Stimulated activated naive B cell treated with anti-CD40 and anti-IgM and Interleukin-4, amounts not matched to agents 10 μg/mL and 1 μg/mL and 100 μg/mL, for 72 hours (primary cell): Measurements from ENCODE around the gene BRPF3.

Experiments
- ATAC-seq, 2 donors: fragments of 150-1000 bp; cut with Tn5 transposase; replicated peaks; 2 replicates each; pipeline ENCODE4 v1.10.0; 2021; ENCODE audit warnings: moderate library complexity in 1 of 2
- DNase-seq: peaks from one replicate; pipeline ENCODE4 v3.0.0; 2021
- H3K27ac Mint-ChIP-seq: one replicate; pipeline ENCODE4 v1.8.0; 2022; ENCODE audit warnings: mild to moderate bottlenecking, mixed read lengths
- H3K27me3 Mint-ChIP-seq, 2 donors: one replicate each; pipeline ENCODE4 v1.8.0; 2022; ENCODE audit warnings: mixed read lengths in 2 of 2
- H3K36me3 Mint-ChIP-seq, 2 donors: one replicate each; pipeline ENCODE4 v1.8.0; 2022; ENCODE audit warnings: mixed read lengths in 2 of 2, mild to moderate bottlenecking in 1 of 2
- H3K4me1 Mint-ChIP-seq, 2 donors: one replicate each; pipeline ENCODE4 v1.8.0; 2022; ENCODE audit warnings: mixed read lengths in 2 of 2, mild to moderate bottlenecking in 1 of 2
- H3K4me3 Mint-ChIP-seq, 2 donors: one replicate each; pipeline ENCODE4 v1.8.0; 2022; ENCODE audit warnings: mild to moderate bottlenecking in 2 of 2, mixed read lengths in 2 of 2, moderate library complexity in 1 of 2
- H3K9me3 Mint-ChIP-seq, 2 donors: one replicate each; pipeline ENCODE4 v1.8.0; 2022; ENCODE audit warnings: mixed read lengths in 2 of 2, mild to moderate bottlenecking in 1 of 2

BRPF3 gene

DNA sequence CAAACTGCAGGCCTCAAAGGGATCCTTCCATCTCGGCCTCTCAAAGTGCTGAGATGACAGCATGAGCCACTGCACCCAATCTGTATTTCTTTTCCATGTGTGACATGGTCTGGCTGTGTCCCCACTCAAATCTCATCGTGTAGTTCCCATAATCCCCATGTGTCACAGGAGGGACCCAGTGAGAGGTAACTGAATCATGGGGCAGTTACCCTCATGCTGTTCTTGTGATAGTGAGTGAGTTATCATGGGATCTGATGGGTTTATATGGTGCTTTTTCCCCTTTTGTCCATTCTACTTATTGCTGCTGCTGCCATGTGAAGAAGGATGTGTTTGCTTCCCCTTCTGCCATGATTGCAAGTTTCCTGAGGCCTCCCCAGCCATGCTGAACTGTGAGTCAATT is 10.3 kb upstream of the BRPF3 start:
- ATAC-seq (no peak), DNase-seq (no peak)
- Mint-ChIP-seq H3K36me3 (peaks cover 8 to 10% of the 10 kb centered on the region in 2 donors), H3K27ac (no peak overlapping the region), H3K4me3 (no peak overlapping the region), H3K4me1 (no peaks in the 10 kb centered on the region), H3K9me3 (peaks cover 8 to 9% of the 10 kb centered on the region in 2 donors), H3K27me3 (peaks cover 0 to 6% of the 10 kb centered on the region in 2 donors)

- Mint-ChIP-seq H3K36me3 (peaks cover 5 to 6% of the 10 kb centered on the region in 2 donors), H3K9me3 (peaks cover 5% of the 10 kb centered on the region in 2 donors), H3K4me3 (no peak overlapping the region), H3K27ac (no peak overlapping the region), H3K4me1 (no peaks in the 10 kb centered on the region), H3K27me3 (peaks cover 0 to 6% of the 10 kb centered on the region in 2 donors)
- no peak for DNase-seq
- no peak for ATAC-seq
These were observed 9.1 kb upstream of the BRPF3 start for GRCh38 chr6:36187446-36187845.

- ATAC-seq (no peak), DNase-seq (no peak)
- Mint-ChIP-seq H3K4me1 (peaks cover 13 to 27% of the 10 kb centered on the region in 2 donors), H3K27me3 (no peaks in the 10 kb centered on the region), H3K27ac (peak overlapping the region; percentile 87), H3K4me3 (peak overlapping the region; percentile 81 to 98), H3K36me3 (peaks cover 10 to 13% of the 10 kb centered on the region in 2 donors), H3K9me3 (peaks cover 2 to 4% of the 10 kb centered on the region in 2 donors)
These were observed 952 bp upstream of the BRPF3 start for GRCh38 chr6:36195471-36196112.

DNA sequence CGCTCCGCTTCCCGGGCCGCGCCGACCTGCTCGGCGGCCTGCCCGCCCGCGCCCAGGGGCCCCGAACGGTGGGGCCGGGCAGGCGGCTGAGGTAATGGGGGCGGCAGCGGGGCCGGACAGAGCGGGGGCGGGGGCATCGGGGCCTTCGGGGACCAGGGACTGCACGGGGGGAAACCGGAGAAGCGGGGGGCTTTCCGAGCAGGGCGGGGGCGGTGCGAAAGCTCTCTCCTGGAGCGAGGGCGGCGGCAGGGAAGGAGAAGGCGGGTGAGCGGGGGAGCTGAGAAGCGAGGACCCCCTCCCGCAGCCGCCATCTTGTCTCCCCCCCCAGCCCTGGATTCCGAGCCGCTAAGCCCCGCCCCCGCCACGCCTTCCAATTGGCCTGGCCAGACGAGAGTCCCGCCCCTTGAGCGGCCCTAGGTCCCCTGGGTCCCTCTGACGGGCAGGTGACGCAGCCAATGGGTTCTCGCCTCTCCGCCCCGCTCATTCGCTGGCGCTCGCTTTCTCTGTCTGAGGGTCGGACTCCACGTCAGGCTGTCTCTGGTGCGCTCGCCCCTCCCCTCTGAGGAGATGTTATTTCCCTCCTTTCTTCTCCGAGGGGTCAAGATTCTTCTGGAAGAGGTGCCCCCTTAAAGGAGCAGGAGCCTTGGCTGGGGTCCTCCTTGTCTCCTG is 470 bp downstream of the BRPF3 start:
- ATAC-seq (peak; percentile 92 to 93), DNase-seq (peak; percentile 97)
- Mint-ChIP-seq H3K27ac (peak overlapping the region; percentile 95), H3K9me3 (peaks cover 4% of the 10 kb centered on the region in 2 donors), H3K36me3 (peaks cover 21 to 23% of the 10 kb centered on the region in 2 donors), H3K4me1 (peaks cover 19 to 34% of the 10 kb centered on the region in 2 donors), H3K27me3 (no peaks in the 10 kb centered on the region), H3K4me3 (peak overlapping the region; percentile 92 to 98)

DNA sequence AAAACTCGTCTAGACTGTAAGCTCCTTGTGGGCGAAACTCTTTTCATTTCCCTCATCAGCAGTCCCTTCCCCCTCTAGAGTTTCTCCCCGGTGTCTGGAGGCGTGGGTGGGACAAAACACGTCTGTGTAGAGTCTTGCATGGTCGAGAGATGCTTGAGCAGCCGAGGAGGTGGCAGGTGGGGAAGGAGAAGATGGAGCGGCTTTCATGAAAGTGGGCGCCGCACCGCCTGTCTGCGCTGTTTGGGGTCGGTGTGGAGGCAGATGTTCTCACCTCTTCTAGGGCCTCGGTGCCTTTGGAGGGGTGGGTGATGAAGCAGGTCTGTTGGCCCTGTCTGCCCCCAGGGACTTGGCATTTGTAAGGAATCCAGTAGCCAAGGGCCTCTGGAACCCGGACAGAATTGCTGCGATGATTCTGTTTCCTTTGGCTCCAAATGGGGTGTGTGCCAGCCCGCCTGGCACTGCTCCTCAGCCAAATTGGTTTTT is 1.2 kb downstream of the BRPF3 start:
- H3K36me3 Mint-ChIP-seq, result peaks cover 28 to 31% of the 10 kb centered on the region in 2 donors
- peak overlapping the region; percentile 95 for H3K27ac Mint-ChIP-seq
- DNase-seq, result no peak
- peaks cover 4% of the 10 kb centered on the region in 2 donors for H3K9me3 Mint-ChIP-seq
- H3K4me1 Mint-ChIP-seq, result peaks cover 21 to 42% of the 10 kb centered on the region in 2 donors
- H3K4me3 Mint-ChIP-seq, result peak overlapping the region; percentile 92 to 98
- H3K27me3 Mint-ChIP-seq, result no peaks in the 10 kb centered on the region
- no peak for ATAC-seq

GRCh38 chr6:36198986-36199385 is 2.4 kb downstream of the BRPF3 start:
- H3K9me3 Mint-ChIP-seq, result peaks cover 4 to 6% of the 10 kb centered on the region in 2 donors
- H3K27ac Mint-ChIP-seq, result no peak overlapping the region
- DNase-seq (no peak), ATAC-seq (no peak)
- no peaks in the 10 kb centered on the region for H3K27me3 Mint-ChIP-seq
- H3K36me3 Mint-ChIP-seq, result peaks cover 35 to 38% of the 10 kb centered on the region in 2 donors
- H3K4me3 Mint-ChIP-seq, result peak overlapping the region in 1 of 2 donors; percentile 10
- H3K4me1 Mint-ChIP-seq, result peaks cover 30 to 53% of the 10 kb centered on the region in 2 donors

GRCh38 chr6:36200154-36200891 is 3.8 kb downstream of the BRPF3 start:
- no peak overlapping the region for H3K4me3 Mint-ChIP-seq

DNA sequence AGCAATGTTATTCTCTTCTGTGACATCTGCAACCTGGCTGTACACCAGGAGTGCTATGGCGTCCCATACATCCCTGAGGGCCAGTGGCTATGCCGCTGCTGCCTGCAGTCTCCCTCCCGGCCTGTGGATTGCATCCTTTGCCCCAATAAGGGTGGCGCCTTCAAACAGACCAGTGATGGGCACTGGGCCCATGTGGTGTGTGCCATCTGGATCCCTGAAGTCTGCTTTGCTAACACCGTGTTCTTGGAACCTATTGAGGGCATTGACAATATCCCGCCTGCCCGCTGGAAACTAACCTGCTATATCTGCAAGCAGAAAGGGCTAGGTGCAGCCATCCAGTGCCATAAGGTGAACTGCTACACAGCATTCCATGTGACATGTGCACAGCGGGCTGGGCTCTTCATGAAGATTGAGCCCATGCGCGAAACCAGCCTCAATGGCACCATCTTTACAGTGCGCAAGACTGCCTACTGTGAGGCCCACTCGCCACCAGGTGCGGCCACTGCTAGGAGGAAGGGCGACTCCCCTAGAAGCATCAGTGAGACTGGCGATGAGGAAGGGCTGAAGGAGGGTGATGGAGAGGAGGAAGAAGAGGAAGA is 4.6 kb downstream of the BRPF3 start:
- H3K4me1 Mint-ChIP-seq, result peaks cover 33 to 51% of the 10 kb centered on the region in 2 donors
- ATAC-seq, result no peak
- no peak for DNase-seq
- no peak overlapping the region for H3K4me3 Mint-ChIP-seq
- H3K36me3 Mint-ChIP-seq, result peaks cover 46 to 53% of the 10 kb centered on the region in 2 donors
- no peak overlapping the region for H3K27ac Mint-ChIP-seq
- H3K27me3 Mint-ChIP-seq, result no peaks in the 10 kb centered on the region
- H3K9me3 Mint-ChIP-seq, result peaks cover 4 to 6% of the 10 kb centered on the region in 2 donors

More at GRCh38 chr6:36200154-36200891, 3.8 kb downstream of the BRPF3 start:
- H3K27me3 Mint-ChIP-seq, result no peaks in the 10 kb centered on the region
- H3K36me3 Mint-ChIP-seq, result peaks cover 38 to 46% of the 10 kb centered on the region in 2 donors
- ATAC-seq, result no peak
- peaks cover 4 to 6% of the 10 kb centered on the region in 2 donors for H3K9me3 Mint-ChIP-seq
- no peak overlapping the region for H3K27ac Mint-ChIP-seq
- H3K4me1 Mint-ChIP-seq, result peaks cover 35 to 56% of the 10 kb centered on the region in 2 donors
- no peak for DNase-seq

DNA sequence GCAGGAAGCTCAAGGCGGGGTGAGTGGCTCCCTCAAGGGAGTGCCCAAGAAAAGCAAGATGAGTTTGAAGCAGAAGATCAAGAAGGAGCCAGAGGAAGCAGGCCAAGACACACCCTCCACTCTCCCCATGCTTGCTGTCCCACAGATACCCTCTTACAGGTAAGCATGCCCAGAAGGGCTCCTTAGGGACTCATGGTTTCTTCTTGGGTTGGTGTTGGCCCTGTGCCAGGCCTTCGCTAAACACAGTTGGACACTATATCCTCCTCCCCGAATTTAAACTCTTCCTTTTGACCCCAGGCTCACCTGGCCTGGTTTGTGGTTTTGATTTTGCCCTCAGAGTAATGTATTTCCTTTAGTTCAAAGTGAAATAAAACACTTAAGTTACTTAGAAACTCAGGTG is 5.1 kb downstream of the BRPF3 start:
- Mint-ChIP-seq H3K4me3 (no peak overlapping the region), H3K4me1 (peaks cover 35 to 50% of the 10 kb centered on the region in 2 donors), H3K27me3 (no peaks in the 10 kb centered on the region), H3K27ac (no peak overlapping the region), H3K9me3 (peaks cover 4 to 6% of the 10 kb centered on the region in 2 donors), H3K36me3 (peaks cover 46 to 58% of the 10 kb centered on the region in 2 donors)
- ATAC-seq (no peak), DNase-seq (no peak)

GRCh38 chr6:36202101-36202500 is 5.6 kb downstream of the BRPF3 start:
- ATAC-seq, result no peak
- H3K9me3 Mint-ChIP-seq, result peaks cover 4 to 6% of the 10 kb centered on the region in 2 donors
- no peak overlapping the region for H3K27ac Mint-ChIP-seq
- H3K27me3 Mint-ChIP-seq, result no peaks in the 10 kb centered on the region
- peaks cover 46 to 63% of the 10 kb centered on the region in 2 donors for H3K36me3 Mint-ChIP-seq
- H3K4me3 Mint-ChIP-seq, result no peak overlapping the region
- no peak for DNase-seq
- peaks cover 35 to 50% of the 10 kb centered on the region in 2 donors for H3K4me1 Mint-ChIP-seq

- no peaks in the 10 kb centered on the region for H3K27me3 Mint-ChIP-seq
- H3K9me3 Mint-ChIP-seq, result peaks cover 0 to 4% of the 10 kb centered on the region in 2 donors
- ATAC-seq (peak; percentile 95 to 96), DNase-seq (peak; percentile 31)
- H3K27ac Mint-ChIP-seq, result no peak overlapping the region
- peak overlapping the region; percentile 44 to 46 for H3K4me3 Mint-ChIP-seq
- H3K36me3 Mint-ChIP-seq, result peaks cover 46 to 68% of the 10 kb centered on the region in 2 donors
- H3K4me1 Mint-ChIP-seq, result peaks cover 31 to 33% of the 10 kb centered on the region in 2 donors
These were observed 7.7 kb downstream of the BRPF3 start for GRCh38 chr6:36204068-36204753.

DNA sequence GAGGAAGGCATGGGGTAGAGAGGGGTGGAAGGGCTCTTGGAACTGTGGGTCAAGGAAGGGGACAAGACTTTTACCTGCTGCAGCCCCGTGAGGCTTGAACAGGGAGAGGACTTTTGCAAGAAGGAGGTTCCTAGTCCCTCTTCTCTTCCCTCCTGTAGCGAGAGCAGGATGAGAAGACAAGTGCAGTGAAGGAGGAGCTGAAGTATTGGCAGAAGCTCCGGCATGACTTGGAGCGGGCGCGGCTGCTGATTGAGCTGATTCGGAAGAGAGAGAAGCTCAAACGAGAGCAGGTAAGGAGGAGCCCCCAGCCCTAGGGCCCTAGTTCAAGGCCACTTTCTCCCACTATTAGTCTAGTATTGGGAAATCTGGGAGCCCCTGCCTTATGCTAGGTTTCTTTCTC is 10.6 kb downstream of the BRPF3 start:
- Mint-ChIP-seq H3K4me3 (no peak overlapping the region), H3K9me3 (peaks cover 0 to 2% of the 10 kb centered on the region in 2 donors), H3K4me1 (peaks cover 20 to 25% of the 10 kb centered on the region in 2 donors), H3K27me3 (no peaks in the 10 kb centered on the region), H3K27ac (no peak overlapping the region), H3K36me3 (peaks cover 51 to 72% of the 10 kb centered on the region in 2 donors)
- ATAC-seq (no peak), DNase-seq (no peak)

- Mint-ChIP-seq H3K4me3 (no peak overlapping the region), H3K36me3 (peaks cover 50 to 74% of the 10 kb centered on the region in 2 donors), H3K4me1 (peaks cover under 1 to 5% of the 10 kb centered on the region in 2 donors), H3K27ac (no peak overlapping the region), H3K27me3 (no peaks in the 10 kb centered on the region), H3K9me3 (no peaks in the 10 kb centered on the region)
- no peak for DNase-seq
- no peak for ATAC-seq
These were observed 13.1 kb downstream of the BRPF3 start for GRCh38 chr6:36209606-36210005.
